Measurements from ENCODE around the gene TRAF3IP1. TPM values are rescaled to one million over a fixed set of nuclear protein-coding genes. Genes with fewer than 3 reads are reported as not detected.

The TRAF3IP1 gene
- total and polyA plus RNA-seq, 4 experiments from 2014 or later = 3.0 to 11.0 (median 6.7) TPM

GRCh38 chr2:238380336-238380735, 60.0 kb downstream of the TRAF3IP1 start:
- H3K36me3 Mint-ChIP-seq = peaks cover 7 to 13% of the 10 kb centered on the region in 2 donors
- intact Hi-C loops (cut with micrococcal nuclease) = no loop called here
- Histone ChIP-seq H3K27ac (ENCODE audit: low read depth, low read length) (no peak overlapping the region), H3K9me3 (ENCODE audit: control insufficient read depth in 1 of 2, low read length in 2 of 2) (no peaks in the 10 kb centered on the region), H3K27me3 (ENCODE audit: insufficient read depth, low read length) (no peaks in the 10 kb centered on the region), H3K4me3 (ENCODE audit: low read length in 2 of 2) (no peak overlapping the region), H3K36me3 (ENCODE audit: insufficient read depth, low read length) (no peaks in the 10 kb centered on the region), H3K4me1 (ENCODE audit: insufficient read depth, low read length) (peaks cover 26% of the 10 kb centered on the region)
- H3K27me3 Mint-ChIP-seq = no peaks in the 10 kb centered on the region
- POLR2A ChIA-PET (ENCODE audit: partially characterized antibody) = no interaction called here
- CTCF ChIA-PET (ENCODE audit: partially characterized antibody) = interaction anchor here (1.0 kb wide), 1 partner anchor 85 kb away, joined by 3 read pairs; no protein-coding TSS in a partner anchor
- no peak overlapping the region for H3K27ac Mint-ChIP-seq
- no peaks in the 10 kb centered on the region for H3K9me3 Mint-ChIP-seq
- H3K4me3 Mint-ChIP-seq = peak overlapping the region in 1 of 8 donors; percentile 17
- H3K4me1 Mint-ChIP-seq = peaks cover 19 to 28% (median 21%) of the 10 kb centered on the region in 4 donors
- DNase-seq = no peak

GRCh38 chr2:238380785-238381184, 60.5 kb downstream of the TRAF3IP1 start:
- POLR2A ChIA-PET (ENCODE audit: partially characterized antibody) = no interaction called here
- peaks cover 7 to 13% of the 10 kb centered on the region in 2 donors for H3K36me3 Mint-ChIP-seq
- no peak for DNase-seq

GRCh38 chr2:238381341-238382115, 61.2 kb downstream of the TRAF3IP1 start:
- peak overlapping the region in 1 of 7 donors; percentile 11 for H3K27ac Mint-ChIP-seq

More at GRCh38 chr2:238380785-238381184, 60.5 kb downstream of the TRAF3IP1 start:
- Histone ChIP-seq H3K27ac (ENCODE audit: low read depth, low read length) (no peak overlapping the region), H3K36me3 (ENCODE audit: insufficient read depth, low read length) (no peaks in the 10 kb centered on the region), H3K4me3 (ENCODE audit: low read length in 2 of 2) (no peak overlapping the region), H3K27me3 (ENCODE audit: insufficient read depth, low read length) (no peaks in the 10 kb centered on the region), H3K4me1 (ENCODE audit: insufficient read depth, low read length) (peaks cover 26% of the 10 kb centered on the region), H3K9me3 (ENCODE audit: control insufficient read depth in 1 of 2, low read length in 2 of 2) (no peaks in the 10 kb centered on the region)
- CTCF ChIA-PET (ENCODE audit: partially characterized antibody) = interaction anchor here (0.7 to 1.0 kb wide), 2 partner anchors 24 to 84 kb away, joined by 3 read pairs; no protein-coding TSS in a partner anchor
- Mint-ChIP-seq H3K27me3 (no peaks in the 10 kb centered on the region), H3K4me1 (peaks cover 19 to 28% (median 21%) of the 10 kb centered on the region in 4 donors), H3K9me3 (no peaks in the 10 kb centered on the region), H3K4me3 (peak overlapping the region in 1 of 8 donors; percentile 17), H3K27ac (no peak overlapping the region)
- intact Hi-C loops (cut with micrococcal nuclease) = no loop called here

DNA sequence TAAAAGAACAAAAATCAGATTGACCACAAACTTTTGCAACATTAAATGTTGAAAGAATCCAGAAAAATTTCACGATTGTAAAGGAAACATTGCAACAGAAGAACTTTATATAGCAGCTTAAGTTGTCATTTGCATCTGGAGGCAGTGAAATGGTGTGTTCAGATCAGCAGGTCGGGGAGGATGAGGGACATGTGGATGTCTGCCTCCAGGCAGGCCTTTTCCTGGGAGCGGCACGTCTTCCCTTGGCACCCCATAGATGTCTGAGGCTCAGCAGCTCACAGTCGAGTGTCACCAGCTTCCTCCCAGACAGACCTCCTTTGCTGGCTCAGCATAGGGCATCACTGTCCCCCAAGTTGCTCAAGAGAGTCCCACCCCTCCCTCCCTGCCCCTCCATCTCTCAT, 62.1 kb downstream of the TRAF3IP1 start:
- no peak for DNase-seq
- H3K4me1 Mint-ChIP-seq = peaks cover 15 to 24% (median 17%) of the 10 kb centered on the region in 4 donors
- no peak overlapping the region for H3K4me3 Mint-ChIP-seq
- H3K27me3 Mint-ChIP-seq = no peaks in the 10 kb centered on the region
- peaks cover 7 to 13% of the 10 kb centered on the region in 2 donors for H3K36me3 Mint-ChIP-seq
- no peaks in the 10 kb centered on the region for H3K9me3 Mint-ChIP-seq
- CTCF ChIA-PET (ENCODE audit: partially characterized antibody) = interaction anchor here (0.7 to 1.4 kb wide), 2 partner anchors 12 to 79 kb away, joined by 3 to 4 read pairs; no protein-coding TSS in a partner anchor
- H3K36me3 ChIP-seq (ENCODE audit: insufficient read depth, low read length) = no peaks in the 10 kb centered on the region
- no peaks in the 10 kb centered on the region for H3K9me3 ChIP-seq (ENCODE audit: control insufficient read depth in 1 of 2, low read length in 2 of 2)
- H3K27ac Mint-ChIP-seq = no peak overlapping the region
- H3K4me1 ChIP-seq (ENCODE audit: insufficient read depth, low read length) = peaks cover 18% of the 10 kb centered on the region
- POLR2A ChIA-PET (ENCODE audit: partially characterized antibody) = no interaction called here
- H3K27ac ChIP-seq (ENCODE audit: low read depth, low read length) = no peak overlapping the region
- intact Hi-C loops (cut with micrococcal nuclease) = no loop called here
- H3K27me3 ChIP-seq (ENCODE audit: insufficient read depth, low read length) = no peaks in the 10 kb centered on the region
- no peak overlapping the region for H3K4me3 ChIP-seq (ENCODE audit: low read length in 2 of 2)

More at GRCh38 chr2:238381341-238382115, 61.2 kb downstream of the TRAF3IP1 start:
- intact Hi-C loops (cut with micrococcal nuclease) = no loop called here
- Histone ChIP-seq H3K9me3 (ENCODE audit: control insufficient read depth in 1 of 2, low read length in 2 of 2) (no peaks in the 10 kb centered on the region), H3K36me3 (ENCODE audit: insufficient read depth, low read length) (no peaks in the 10 kb centered on the region), H3K27me3 (ENCODE audit: insufficient read depth, low read length) (no peaks in the 10 kb centered on the region), H3K4me1 (ENCODE audit: insufficient read depth, low read length) (peaks cover 26% of the 10 kb centered on the region), H3K4me3 (ENCODE audit: low read length in 2 of 2) (no peak overlapping the region), H3K27ac (ENCODE audit: low read depth, low read length) (no peak overlapping the region)
- no peak for DNase-seq
- Mint-ChIP-seq H3K9me3 (no peaks in the 10 kb centered on the region), H3K27me3 (no peaks in the 10 kb centered on the region), H3K36me3 (peaks cover 7 to 13% of the 10 kb centered on the region in 2 donors), H3K4me3 (no peak overlapping the region), H3K4me1 (peaks cover 19 to 28% (median 21%) of the 10 kb centered on the region in 4 donors)
- ChIA-PET CTCF (ENCODE audit: partially characterized antibody) (interaction anchor here (0.7 to 1.4 kb wide), 2 partner anchors 11 to 24 kb away, joined by 3 read pairs; no protein-coding TSS in a partner anchor), POLR2A (ENCODE audit: partially characterized antibody) (no interaction called here)

DNA sequence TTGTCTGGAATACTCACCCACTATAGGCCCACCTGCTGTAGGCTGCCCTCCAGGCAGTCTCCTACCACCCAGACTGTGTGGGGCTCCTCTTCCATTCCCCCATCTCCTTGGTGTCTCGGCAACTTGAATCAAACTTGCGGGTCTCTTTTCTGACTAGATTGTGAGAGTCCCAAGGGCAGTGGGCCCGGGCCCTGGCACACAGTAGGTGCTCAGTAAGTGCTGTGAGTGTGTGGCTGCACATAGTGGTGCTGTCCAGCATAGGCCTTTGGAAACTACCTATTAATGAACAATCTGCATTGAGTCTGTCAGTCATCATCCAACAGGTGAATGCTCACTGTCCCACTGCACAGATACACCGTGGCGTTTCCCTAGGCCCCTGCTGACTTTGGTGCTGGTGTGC, 62.8 kb downstream of the TRAF3IP1 start:
- intact Hi-C loops (cut with micrococcal nuclease) = no loop called here
- Mint-ChIP-seq H3K27ac (peak overlapping the region in 1 of 7 donors; percentile 36), H3K36me3 (peaks cover 7 to 13% of the 10 kb centered on the region in 2 donors), H3K9me3 (no peaks in the 10 kb centered on the region), H3K27me3 (no peaks in the 10 kb centered on the region), H3K4me3 (no peak overlapping the region), H3K4me1 (peaks cover 14 to 23% (median 16%) of the 10 kb centered on the region in 4 donors)
- Histone ChIP-seq H3K4me3 (ENCODE audit: low read length in 2 of 2) (no peak overlapping the region), H3K36me3 (ENCODE audit: insufficient read depth, low read length) (no peaks in the 10 kb centered on the region), H3K27ac (ENCODE audit: low read depth, low read length) (no peak overlapping the region), H3K27me3 (ENCODE audit: insufficient read depth, low read length) (no peaks in the 10 kb centered on the region), H3K9me3 (ENCODE audit: control insufficient read depth in 1 of 2, low read length in 2 of 2) (no peaks in the 10 kb centered on the region), H3K4me1 (ENCODE audit: insufficient read depth, low read length) (peaks cover 14% of the 10 kb centered on the region)
- no peak for DNase-seq
- ChIA-PET CTCF (ENCODE audit: partially characterized antibody) (interaction anchor here (1.4 kb wide), 1 partner anchor 12 kb away, joined by 3 read pairs; no protein-coding TSS in a partner anchor), POLR2A (ENCODE audit: partially characterized antibody) (no interaction called here)

DNA sequence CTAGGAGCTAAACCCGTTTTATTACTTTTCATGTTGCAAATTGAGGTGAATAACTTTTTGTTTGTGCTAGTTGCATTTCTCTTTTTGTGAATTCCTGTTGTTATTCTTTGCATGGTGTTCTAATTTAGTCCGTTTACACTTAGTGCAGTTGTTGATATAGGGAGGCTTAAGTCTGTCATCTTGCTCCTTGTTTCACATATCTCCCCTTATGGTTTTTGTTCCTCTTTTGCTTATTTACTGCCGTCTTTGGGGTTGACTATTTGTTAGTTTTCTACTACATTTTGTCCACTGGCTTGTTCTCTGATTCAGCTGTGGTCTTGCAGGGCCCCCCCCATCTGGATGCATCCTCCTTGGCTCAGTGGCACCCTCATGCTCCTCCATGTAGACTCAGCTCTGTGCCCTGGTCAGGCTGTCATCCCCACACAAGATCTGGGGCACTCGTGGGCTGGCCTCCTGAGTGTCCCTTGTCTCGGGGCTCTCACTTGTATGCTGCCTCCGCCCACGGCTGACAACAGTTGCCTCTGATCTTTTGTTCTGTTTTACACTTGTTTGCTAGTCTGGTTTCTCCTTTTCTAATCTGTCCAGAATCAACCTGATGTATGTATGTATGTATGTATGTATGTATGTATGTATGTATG, 63.5 kb downstream of the TRAF3IP1 start:
- no peaks in the 10 kb centered on the region for H3K9me3 ChIP-seq (ENCODE audit: control insufficient read depth in 1 of 2, low read length in 2 of 2)

DNA sequence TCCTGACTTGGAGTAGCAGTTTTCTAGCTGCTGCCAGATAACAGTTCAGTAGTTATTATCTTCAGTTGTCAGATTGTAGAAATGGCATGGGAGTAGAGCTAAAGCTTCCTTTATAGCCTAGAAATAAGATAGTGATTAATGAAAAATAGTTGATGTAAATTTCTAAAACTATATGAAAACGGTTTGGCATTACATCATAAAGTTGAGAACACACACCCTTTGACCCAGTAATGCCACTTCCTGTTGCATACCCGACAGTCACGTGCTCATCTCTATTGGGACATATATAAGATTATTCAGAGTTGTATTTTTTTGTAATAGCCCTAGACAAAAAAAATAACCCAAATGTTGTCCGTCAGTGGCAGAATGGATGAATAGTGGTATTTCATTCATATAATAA, 67.0 kb downstream of the TRAF3IP1 start:
- no peaks in the 10 kb centered on the region for H3K27me3 Mint-ChIP-seq
- peaks cover 3 to 10% of the 10 kb centered on the region in 2 donors for H3K36me3 Mint-ChIP-seq
- no peaks in the 10 kb centered on the region for H3K9me3 Mint-ChIP-seq
- no peaks in the 10 kb centered on the region for H3K9me3 ChIP-seq (ENCODE audit: control insufficient read depth in 1 of 2, low read length in 2 of 2)
- peaks cover 2 to 8% (median 6%) of the 10 kb centered on the region in 4 donors for H3K4me1 Mint-ChIP-seq
- H3K27ac Mint-ChIP-seq = peak overlapping the region in 1 of 7 donors; percentile 12
- H3K4me3 Mint-ChIP-seq = no peak overlapping the region
- no peaks in the 10 kb centered on the region for H3K36me3 ChIP-seq (ENCODE audit: insufficient read depth, low read length)
- intact Hi-C loops (cut with micrococcal nuclease) = no loop called here
- no peak overlapping the region for H3K4me3 ChIP-seq (ENCODE audit: low read length in 2 of 2)
- no peaks in the 10 kb centered on the region for H3K4me1 ChIP-seq (ENCODE audit: insufficient read depth, low read length)
- no peak overlapping the region for H3K27ac ChIP-seq (ENCODE audit: low read depth, low read length)
- POLR2A ChIA-PET (ENCODE audit: partially characterized antibody) = no interaction called here
- CTCF ChIA-PET (ENCODE audit: partially characterized antibody) = no interaction called here
- no peaks in the 10 kb centered on the region for H3K27me3 ChIP-seq (ENCODE audit: insufficient read depth, low read length)
- no peak for DNase-seq

More for the DNA sequence above, 63.5 kb downstream of the TRAF3IP1 start:
- no peaks in the 10 kb centered on the region for H3K27me3 ChIP-seq (ENCODE audit: insufficient read depth, low read length)
- H3K36me3 Mint-ChIP-seq = peaks cover 7 to 13% of the 10 kb centered on the region in 2 donors
- POLR2A ChIA-PET (ENCODE audit: partially characterized antibody) = no interaction called here
- H3K9me3 Mint-ChIP-seq = no peaks in the 10 kb centered on the region
- H3K4me3 Mint-ChIP-seq = no peak overlapping the region
- CTCF ChIA-PET (ENCODE audit: partially characterized antibody) = no interaction called here
- H3K4me1 Mint-ChIP-seq = peaks cover 14 to 23% (median 16%) of the 10 kb centered on the region in 4 donors
- no peak overlapping the region for H3K27ac Mint-ChIP-seq
- H3K27me3 Mint-ChIP-seq = no peaks in the 10 kb centered on the region
- no peaks in the 10 kb centered on the region for H3K36me3 ChIP-seq (ENCODE audit: insufficient read depth, low read length)
- intact Hi-C loops (cut with micrococcal nuclease) = no loop called here
- no peak overlapping the region for H3K27ac ChIP-seq (ENCODE audit: low read depth, low read length)
- peaks cover 12% of the 10 kb centered on the region for H3K4me1 ChIP-seq (ENCODE audit: insufficient read depth, low read length)
- H3K4me3 ChIP-seq (ENCODE audit: low read length in 2 of 2) = no peak overlapping the region
- DNase-seq = no peak

Measured in CD4-positive, alpha-beta memory T cell (primary cell).